GM12878 (cell line): ENCODE measurements around the gene PREX1. TPM values are rescaled to one million over a fixed set of nuclear protein-coding genes. Genes with fewer than 3 reads are reported as not detected.

Experiments
- ATAC-seq: fragments of 200-7000 bp; cut with Tn5 transposase; 3 replicates; pipeline ENCODE4 v1.9.1; 2020; ENCODE audit warnings: mild to moderate bottlenecking, moderate library complexity
- BruUV-seq: library from RNA; stranded (reverse); fragments of 400-500 nt; replicated peaks from 2 replicates; lab custom pipeline; 2021; lab: Mats Ljungman, UMichigan
- CTCF ChIA-PET: fragments of 300-600 bp; sonication (Branson Sonifier 250); formaldehyde crosslinking; extraction: SDS; loops from one replicate; lab custom pipeline; 2021; ENCODE audit warnings: inconsistent platforms; lab: Yijun Ruan, JAX
- POLR2A ChIA-PET: fragments of 350-600 bp; formaldehyde crosslinking; extraction: SDS; loops from one replicate; lab custom pipeline; 2021; ENCODE audit warnings: inconsistent platforms; lab: Charles Lee
- RAD21 ChIA-PET: fragments of 300-600 bp; sonication (Branson Sonifier 250); formaldehyde crosslinking; loops from one replicate; lab custom pipeline; 2023; ENCODE audit warnings: antibody characterized with exemption; ENCODE audit not compliant: unreplicated experiment; lab: Charles Lee
- SMC1A ChIA-PET: fragments of 300-600 bp; sonication (Branson Sonifier 250); formaldehyde crosslinking; loops from one replicate; lab custom pipeline; 2023; ENCODE audit not compliant: unreplicated experiment, uncharacterized antibody; lab: Charles Lee
- DNase-seq: peaks from one replicate; pipeline ENCODE4 v3.0.0-alpha.2; 2011; ENCODE audit warnings: low read depth, low spot score
- FAIRE-seq: peaks from 3 replicates; lab custom pipeline; 2011; peaks lifted over from hg19 to GRCh38; lab: Jason Lieb, UNC
- H2AFZ ChIP-seq: 2 replicates; pipeline ENCODE4 v1.6.0; 2011; ENCODE audit warnings: low read depth, low read length, control low read depth; ENCODE audit not compliant: control insufficient read depth
- H3K27ac ChIP-seq: 2 replicates; pipeline ENCODE4 v1.5.1; 2011; ENCODE audit warnings: control low read depth; ENCODE audit not compliant: control insufficient read depth, insufficient read depth
- H3K27me3 ChIP-seq, 2 experiments: replicated peaks in 1 of 2; 2 replicates each; pipeline versions ENCODE4 v1.6.0 to v1.6.1; 2011; ENCODE audit warnings: low read length in 1 of 2; ENCODE audit not compliant: control insufficient read depth in 2 of 2, insufficient read depth in 2 of 2
- H3K36me3 ChIP-seq, 2 experiments: 2 replicates each; pipeline ENCODE4 v1.5.1; 2011; ENCODE audit warnings: low read length in 1 of 2; ENCODE audit not compliant: control insufficient read depth in 2 of 2, insufficient read depth in 2 of 2
- H3K4me1 ChIP-seq: 2 replicates; pipeline ENCODE4 v1.6.1; 2011; ENCODE audit warnings: mild to moderate bottlenecking, low read length, moderate library complexity, mixed read lengths; ENCODE audit not compliant: control insufficient read depth, insufficient read depth
- H3K4me2 ChIP-seq: 2 replicates; pipeline ENCODE4 v1.6.0; 2011; ENCODE audit warnings: control low read depth; ENCODE audit not compliant: control insufficient read depth, insufficient read depth
- H3K4me3 ChIP-seq: fragments of 200-600 bp; sonication (generic); 2 replicates; pipeline ENCODE4 v1.5.1; 2016
- H3K79me2 ChIP-seq: 2 replicates; pipeline ENCODE4 v1.6.0; 2011; ENCODE audit warnings: low read length; ENCODE audit not compliant: control insufficient read depth, insufficient read depth
- H3K9ac ChIP-seq: 2 replicates; pipeline ENCODE4 v1.8.0; 2011; ENCODE audit warnings: low read length, control low read depth, mixed read lengths; ENCODE audit not compliant: control insufficient read depth, insufficient read depth
- H3K9me3 ChIP-seq: replicated peaks from 3 replicates; pipeline ENCODE4 v1.5.1; 2011; ENCODE audit warnings: mild to moderate bottlenecking, low read length; ENCODE audit not compliant: control insufficient read depth, insufficient read depth
- H4K20me1 ChIP-seq: 2 replicates; pipeline ENCODE4 v1.6.0; 2011; ENCODE audit not compliant: control insufficient read depth, insufficient read depth
- BCL11A ChIP-seq: IDR thresholded peaks from 2 replicates; pipeline ENCODE4 v1.6.1; 2011; ENCODE audit warnings: low read depth, low read length
- ETV6 ChIP-seq, 2 experiments: fragments of 450-650 bp in 1 of 2; IDR thresholded peaks in 1 of 2; conservative IDR thresholded peaks in 1 of 2; 2 replicates each; pipeline ENCODE4 v1.6.1; 2014; ENCODE audit warnings: antibody characterized with exemption in 1 of 2, borderline replicate concordance in 1 of 2, low read depth in 1 of 2, mild to moderate bottlenecking in 1 of 2, moderate library complexity in 1 of 2
- KAT2A ChIP-seq: conservative IDR thresholded peaks from 2 replicates; pipeline ENCODE4 v1.6.1; 2011; ENCODE audit warnings: low read depth, low read length; ENCODE audit not compliant: control insufficient read depth
- RAD21 ChIP-seq: IDR thresholded peaks from 2 replicates; pipeline ENCODE4 v1.6.1; 2011; ENCODE audit warnings: mild to moderate bottlenecking, low read depth, low read length, moderate library complexity; ENCODE audit not compliant: insufficient read depth
- ZNF217 ChIP-seq: fragments of 450-650 bp; IDR thresholded peaks from 2 replicates; pipeline ENCODE4 v1.6.1; 2017; ENCODE audit warnings: antibody characterized with exemption, mild to moderate bottlenecking
- WGBS: methylation state at CpG from one replicate; pipeline ENCODE4 v1.1.6; 2016; ENCODE audit warnings: low lambda C conversion rate; ENCODE audit not compliant: insufficient replicate concordance, insufficient coverage; ENCODE audit errors: missing lambda C conversion rate; 5-methylcytosine and 5-hydroxymethylcytosine counted together
- in situ Hi-C: fragments of 300-500 bp; cut with MboI; formaldehyde crosslinking; loops from 9 replicates; pipeline ENCODE4 v1.14.3; 2018; ENCODE audit warnings: mixed read lengths
- intact Hi-C: fragments of 100-400 bp; cut with micrococcal nuclease; formaldehyde crosslinking; loops from one replicate; pipeline ENCODE4 v1.14.2; 2022; ENCODE audit not compliant: unreplicated experiment
- polyA plus RNA-seq, 11 experiments: library from polyadenylated mRNA; depleted of rRNA in 4 of 11; unstranded in 6 of 11; stranded (reverse) in 5 of 11; fragments of >200 nt; fragmentation: Nextera tagmentation in 4 of 11; fragmentation: Illumina TruSeq in 1 of 11; extraction: Ambion mirVana in 4 of 11; extraction: Trizol in 1 of 11; gene quantifications; 1 replicate in 1 of 11; 2 replicates in 10 of 11; pipeline versions ENCODE4 v1.2.1 to v1.2.3, GENCODE V29; 2011 to 2016; ENCODE audit warnings: inconsistent platforms in 2 of 11, missing spikeins in 2 of 11, low read depth in 1 of 11
- total RNA-seq, 4 experiments: library from RNA; depleted of rRNA in 3 of 4; stranded (reverse); fragments of >200 nt in 3 of 4; fragmentation: Illumina TruSeq in 1 of 4; extraction: Trizol in 1 of 4; gene quantifications; 2 replicates each; pipeline versions ENCODE4 v1.2.1 to v1.2.3, GENCODE V29; 2013 to 2021
- TF ChIP-seq, protein P1 (sequence below): IDR thresholded peaks from 2 replicates; pipeline ENCODE4 v1.6.1; 2011; ENCODE audit warnings: low read depth, mild to moderate bottlenecking, low read length, moderate library complexity, borderline replicate concordance; ENCODE audit errors: extremely low read depth
- TF ChIP-seq, protein P2 (sequence below), 3 experiments: IDR thresholded peaks in 2 of 3; conservative IDR thresholded peaks in 1 of 3; 2 replicates each; pipeline ENCODE4 v1.5.1; 2011; ENCODE audit warnings: low read depth in 3 of 3, low read length in 3 of 3, mild to moderate bottlenecking in 3 of 3, control low read depth in 2 of 3, moderate library complexity in 2 of 3, inconsistent platforms in 1 of 3, mixed read lengths in 1 of 3; ENCODE audit not compliant: control insufficient read depth in 2 of 3, insufficient read depth in 1 of 3; ENCODE audit errors: extremely low read depth in 1 of 3
- TF ChIP-seq, protein P3 (sequence below): fragments of 450-650 bp; formaldehyde crosslinking; IDR thresholded peaks from 2 replicates; pipeline ENCODE4 v1.4.0; 2022; ENCODE audit warnings: mild to moderate bottlenecking, moderate library complexity

The PREX1 gene
- total and polyA plus RNA-seq, 10 of the 15 experiments (the other 5 are each of a cell fraction or from before 2014, with no cell fraction given), result 2.6 to 114 (median 38.9) TPM

DNA sequence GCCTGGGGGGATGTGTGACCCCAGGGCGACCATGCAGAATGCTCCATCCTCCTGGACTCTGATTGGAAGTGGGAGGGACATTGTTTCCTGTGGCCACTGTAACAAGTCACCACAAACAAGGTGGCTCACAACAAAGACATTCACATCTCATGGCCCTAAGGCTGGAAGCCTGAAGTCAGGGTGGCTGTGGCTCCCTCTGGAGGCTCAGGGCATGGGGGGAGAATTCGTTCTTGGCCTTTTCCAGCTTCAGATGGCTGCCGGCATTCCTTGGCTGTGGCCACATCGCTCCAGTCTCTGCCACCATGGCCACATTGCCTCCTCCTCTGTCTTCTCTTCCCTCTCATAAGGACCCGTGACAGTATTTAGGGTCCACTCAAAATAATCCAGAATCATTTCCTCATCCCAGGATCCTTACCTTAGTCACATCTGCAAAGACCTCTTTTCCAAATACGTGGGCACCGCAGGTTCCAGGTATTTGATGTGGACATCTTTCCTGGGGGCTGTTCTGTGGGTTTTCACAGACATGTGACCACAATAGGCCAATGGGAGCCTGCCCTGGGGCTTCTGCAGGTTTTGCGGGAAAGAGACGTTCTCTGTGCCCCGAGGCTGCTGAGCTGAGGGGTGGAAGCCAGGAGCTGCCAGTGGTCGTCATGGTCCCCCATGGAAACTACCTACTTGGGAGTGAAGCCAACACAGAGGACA is 249.3 kb downstream of the PREX1 start:
- in situ Hi-C loops (no loop called here), intact Hi-C loops (no loop called here)
- WGBS, result 34% methylated on average over 11 of the region's 11 CpGs
- H3K79me2 ChIP-seq, result no peaks in the 10 kb centered on the region
- no peak overlapping the region for H3K4me2 ChIP-seq
- ChIA-PET RAD21 (no interaction called here), SMC1A (interaction anchor here (0.7 kb wide), 1 partner anchor 20 kb away, joined by 3 read pairs; no protein-coding TSS in a partner anchor), CTCF (no interaction called here), POLR2A (no interaction called here)
- no peak overlapping the region for H2AFZ ChIP-seq
- H4K20me1 ChIP-seq, result no peaks in the 10 kb centered on the region
- FAIRE-seq (no peak), DNase-seq (no peak), ATAC-seq (no peak)
- H3K27me3 ChIP-seq, result no peaks in the 10 kb centered on the region; a peak in 1 of 4 replicates
- no peaks in the 10 kb centered on the region for H3K36me3 ChIP-seq
- H3K9me3 ChIP-seq, result no peaks in the 10 kb centered on the region
- no peak overlapping the region for H3K27ac ChIP-seq
- H3K4me1 ChIP-seq, result no peaks in the 10 kb centered on the region
- BruUV-seq, result no TSS peak
- no peak overlapping the region for H3K4me3 ChIP-seq
- H3K9ac ChIP-seq, result no peak overlapping the region
- TF ChIP-seq, protein P1, sequence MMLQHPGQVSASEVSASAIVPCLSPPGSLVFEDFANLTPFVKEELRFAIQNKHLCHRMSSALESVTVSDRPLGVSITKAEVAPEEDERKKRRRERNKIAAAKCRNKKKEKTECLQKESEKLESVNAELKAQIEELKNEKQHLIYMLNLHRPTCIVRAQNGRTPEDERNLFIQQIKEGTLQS, result no peak
- TF ChIP-seq ZNF217, result no peak
- no peak for TF ChIP-seq BCL11A
- TF ChIP-seq RAD21, result peak; percentile 40; the same call in 1 of the 2 replicates
- TF ChIP-seq, protein P2, sequence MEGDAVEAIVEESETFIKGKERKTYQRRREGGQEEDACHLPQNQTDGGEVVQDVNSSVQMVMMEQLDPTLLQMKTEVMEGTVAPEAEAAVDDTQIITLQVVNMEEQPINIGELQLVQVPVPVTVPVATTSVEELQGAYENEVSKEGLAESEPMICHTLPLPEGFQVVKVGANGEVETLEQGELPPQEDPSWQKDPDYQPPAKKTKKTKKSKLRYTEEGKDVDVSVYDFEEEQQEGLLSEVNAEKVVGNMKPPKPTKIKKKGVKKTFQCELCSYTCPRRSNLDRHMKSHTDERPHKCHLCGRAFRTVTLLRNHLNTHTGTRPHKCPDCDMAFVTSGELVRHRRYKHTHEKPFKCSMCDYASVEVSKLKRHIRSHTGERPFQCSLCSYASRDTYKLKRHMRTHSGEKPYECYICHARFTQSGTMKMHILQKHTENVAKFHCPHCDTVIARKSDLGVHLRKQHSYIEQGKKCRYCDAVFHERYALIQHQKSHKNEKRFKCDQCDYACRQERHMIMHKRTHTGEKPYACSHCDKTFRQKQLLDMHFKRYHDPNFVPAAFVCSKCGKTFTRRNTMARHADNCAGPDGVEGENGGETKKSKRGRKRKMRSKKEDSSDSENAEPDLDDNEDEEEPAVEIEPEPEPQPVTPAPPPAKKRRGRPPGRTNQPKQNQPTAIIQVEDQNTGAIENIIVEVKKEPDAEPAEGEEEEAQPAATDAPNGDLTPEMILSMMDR (IDR thresholded peaks at IDR 0.05 in 2 of 3, conservative IDR thresholded peaks at IDR 0.05 in 1 of 3; ENCODE audit: control insufficient read depth in 2 of 3, extremely low read depth in 1 of 3, insufficient read depth in 1 of 3, low read depth in 3 of 3, low read length in 3 of 3), result peak; percentile 20 to 32 (median 30); a peak in 4 of 6 replicates
- TF ChIP-seq, protein P3, sequence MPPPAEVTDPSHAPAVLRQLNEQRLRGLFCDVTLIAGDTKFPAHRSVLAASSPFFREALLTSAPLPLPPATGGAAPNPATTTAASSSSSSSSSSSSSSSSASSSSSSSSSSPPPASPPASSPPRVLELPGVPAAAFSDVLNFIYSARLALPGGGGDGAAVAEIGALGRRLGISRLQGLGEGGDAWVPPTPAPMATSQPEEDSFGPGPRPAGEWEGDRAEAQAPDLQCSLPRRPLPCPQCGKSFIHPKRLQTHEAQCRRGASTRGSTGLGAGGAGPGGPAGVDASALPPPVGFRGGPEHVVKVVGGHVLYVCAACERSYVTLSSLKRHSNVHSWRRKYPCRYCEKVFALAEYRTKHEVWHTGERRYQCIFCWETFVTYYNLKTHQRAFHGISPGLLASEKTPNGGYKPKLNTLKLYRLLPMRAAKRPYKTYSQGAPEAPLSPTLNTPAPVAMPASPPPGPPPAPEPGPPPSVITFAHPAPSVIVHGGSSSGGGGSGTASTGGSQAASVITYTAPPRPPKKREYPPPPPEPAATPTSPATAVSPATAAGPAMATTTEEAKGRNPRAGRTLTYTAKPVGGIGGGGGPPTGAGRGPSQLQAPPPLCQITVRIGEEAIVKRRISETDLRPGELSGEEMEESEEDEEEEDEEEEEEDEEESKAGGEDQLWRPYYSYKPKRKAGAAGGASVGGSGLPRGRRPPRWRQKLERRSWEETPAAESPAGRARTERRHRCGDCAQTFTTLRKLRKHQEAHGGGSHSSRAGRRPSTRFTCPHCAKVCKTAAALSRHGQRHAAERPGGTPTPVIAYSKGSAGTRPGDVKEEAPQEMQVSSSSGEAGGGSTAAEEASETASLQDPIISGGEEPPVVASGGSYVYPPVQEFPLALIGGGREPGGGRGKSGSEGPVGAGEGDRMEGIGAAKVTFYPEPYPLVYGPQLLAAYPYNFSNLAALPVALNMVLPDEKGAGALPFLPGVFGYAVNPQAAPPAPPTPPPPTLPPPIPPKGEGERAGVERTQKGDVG, result no peak
- TF ChIP-seq ETV6 (conservative IDR thresholded peaks at IDR 0.05 in 1 of 2, IDR thresholded peaks at IDR 0.05 in 1 of 2; ENCODE audit: borderline replicate concordance in 1 of 2, low read depth in 1 of 2), result no peak
- TF ChIP-seq KAT2A, result no peak
